Measurements from ENCODE around the gene CSN1S1.

GRCh38 chr4:69920874-69921273 lies 10.0 kb upstream of the CSN1S1 start:
- TF ChIP-seq CTCF (IDR thresholded peaks at IDR 0.05) (no peak), POLR2A (IDR thresholded peaks at IDR 0.05) (no peak)
